Trophoblast cell (in vitro differentiated cells and primary cell): ENCODE measurements around the gene SCARF2.
"Not testable (repeated sequence)": the region's sequence is repeated elsewhere in the genome, so short reads cannot be mapped to it uniquely, and the experiment has no call there.

Source experiments
- DNase-seq, 2 donors: peaks; one replicate each; pipeline ENCODE4 v3.0.0-alpha.2; 2016
- H2AFZ ChIP-seq: 2 replicates; pipeline ENCODE4 v1.6.1; 2013; ENCODE audit warnings: low read length, moderate library complexity, mild to moderate bottlenecking; ENCODE audit not compliant: insufficient read depth, poor library complexity
- H2AK5ac ChIP-seq: 2 replicates; pipeline ENCODE4 v1.6.1; 2013; ENCODE audit warnings: mild to moderate bottlenecking, low read length
- H2BK120ac ChIP-seq: 2 replicates; pipeline ENCODE4 v1.6.1; 2013; ENCODE audit warnings: low read length, mild to moderate bottlenecking, moderate library complexity; ENCODE audit not compliant: insufficient read depth, poor library complexity
- H2BK12ac ChIP-seq: 2 replicates; pipeline ENCODE4 v1.6.1; 2013; ENCODE audit warnings: mild to moderate bottlenecking, low read length, moderate library complexity
- H2BK5ac ChIP-seq: 2 replicates; pipeline ENCODE4 v1.6.1; 2013; ENCODE audit warnings: low read length, low read depth, moderate library complexity, mild to moderate bottlenecking; ENCODE audit not compliant: poor library complexity
- H3K14ac ChIP-seq: 2 replicates; pipeline ENCODE4 v1.6.1; 2013; ENCODE audit warnings: mild to moderate bottlenecking, low read length
- H3K18ac ChIP-seq: 2 replicates; pipeline ENCODE4 v1.6.1; 2013; ENCODE audit warnings: mild to moderate bottlenecking, low read length
- H3K23ac ChIP-seq: 2 replicates; pipeline ENCODE4 v1.6.1; 2013; ENCODE audit warnings: low read length
- H3K27ac ChIP-seq: 2 replicates; pipeline ENCODE4 v1.5.1; 2013; ENCODE audit warnings: low read depth, mild to moderate bottlenecking, inconsistent platforms, low read length, moderate library complexity
- H3K27me3 ChIP-seq: 2 replicates; pipeline ENCODE4 v1.6.1; 2013; ENCODE audit warnings: inconsistent platforms, mild to moderate bottlenecking, low read length, moderate library complexity; ENCODE audit not compliant: insufficient read depth
- H3K36me3 ChIP-seq, 2 experiments: 1 replicate in 1 of 2; 2 replicates in 1 of 2; pipeline ENCODE4 v1.6.1; 2013; ENCODE audit warnings: low read length in 2 of 2, mild to moderate bottlenecking in 2 of 2, moderate library complexity in 1 of 2; ENCODE audit not compliant: insufficient read depth in 2 of 2, control insufficient read depth in 1 of 2
- H3K4ac ChIP-seq: 2 replicates; pipeline ENCODE4 v1.6.1; 2013; ENCODE audit warnings: low read depth, mild to moderate bottlenecking, low read length, moderate library complexity
- H3K4me1 ChIP-seq, 2 experiments: 1 replicate in 1 of 2; 2 replicates in 1 of 2; pipeline ENCODE4 v1.6.1; 2013; ENCODE audit warnings: low read length in 2 of 2, mild to moderate bottlenecking in 2 of 2, moderate library complexity in 1 of 2; ENCODE audit not compliant: insufficient read depth in 2 of 2, control insufficient read depth in 1 of 2
- H3K4me2 ChIP-seq: 2 replicates; pipeline ENCODE4 v1.6.1; 2013; ENCODE audit warnings: inconsistent platforms, mild to moderate bottlenecking, low read length, moderate library complexity
- H3K4me3 ChIP-seq: 2 replicates; pipeline ENCODE4 v1.5.1; 2013; ENCODE audit warnings: mild to moderate bottlenecking, low read depth, low read length, inconsistent platforms
- H3K79me1 ChIP-seq: one replicate; pipeline ENCODE4 v1.6.1; 2013; ENCODE audit warnings: low read length
- H3K79me2 ChIP-seq: 2 replicates; pipeline ENCODE4 v1.6.1; 2013; ENCODE audit warnings: low read length, mild to moderate bottlenecking; ENCODE audit not compliant: control insufficient read depth, insufficient read depth, poor library complexity
- H3K9ac ChIP-seq: 2 replicates; pipeline ENCODE4 v1.6.1; 2013; ENCODE audit warnings: mild to moderate bottlenecking, low read length
- H3K9me3 ChIP-seq: 2 replicates; pipeline ENCODE4 v1.6.1; 2013; ENCODE audit warnings: low read depth, mild to moderate bottlenecking, control low read depth, inconsistent platforms, low read length; ENCODE audit not compliant: insufficient read depth
- H4K12ac ChIP-seq: 2 replicates; pipeline ENCODE4 v1.6.1; 2013; ENCODE audit warnings: low read depth, mild to moderate bottlenecking, low read length, moderate library complexity
- H4K8ac ChIP-seq: 2 replicates; pipeline ENCODE4 v1.6.1; 2013; ENCODE audit warnings: low read depth, mild to moderate bottlenecking, low read length, moderate library complexity
- H4K91ac ChIP-seq: one replicate; pipeline ENCODE4 v1.6.1; 2013; ENCODE audit warnings: low read depth, mild to moderate bottlenecking, low read length, moderate library complexity
- WGBS: extraction: QIAGEN DNeasy Blood & Tissue Kit; methylation state at CpG from one replicate; pipeline ENCODE4 v1.1.7; 2013; ENCODE audit warnings: missing lambda C conversion rate; ENCODE audit not compliant: insufficient read length, insufficient coverage; ENCODE audit errors: extremely low coverage; 5-methylcytosine and 5-hydroxymethylcytosine counted together

Gene SCARF2

GRCh38 chr22:20384171-20384570 lies 53.5 kb downstream of the SCARF2 start:
- Histone ChIP-seq H3K4me3 (no peak overlapping the region), H3K79me1 (no peaks in the 10 kb centered on the region), H3K18ac (no peak overlapping the region), H3K27me3 (no peaks in the 10 kb centered on the region), H2BK120ac (no peak overlapping the region), H4K8ac (no peak overlapping the region), H3K4ac (no peak overlapping the region), H3K79me2 (no peaks in the 10 kb centered on the region), H4K12ac (no peak overlapping the region), H2AFZ (no peak overlapping the region), H3K23ac (no peak overlapping the region), H3K9me3 (no peaks in the 10 kb centered on the region), H2AK5ac (no peak overlapping the region), H3K4me1 (no peaks in the 10 kb centered on the region), H3K36me3 (no peaks in the 10 kb centered on the region), H2BK5ac (no peak overlapping the region), H3K14ac (no peak overlapping the region), H4K91ac (no peak overlapping the region), H3K27ac (no peak overlapping the region), H3K9ac (no peak overlapping the region), H2BK12ac (no peak overlapping the region), H3K4me2 (no peak overlapping the region)
- no peak for DNase-seq
- no CpG with 5 or more reads among the region's 2 CpGs for WGBS

GRCh38 chr22:20383538-20383937 lies 54.1 kb downstream of the SCARF2 start:
- H3K4me3 ChIP-seq = no peak overlapping the region
- no peak overlapping the region for H2BK5ac ChIP-seq
- no CpG with 5 or more reads among the region's 9 CpGs for WGBS
- H3K27ac ChIP-seq = no peak overlapping the region
- no peak overlapping the region for H3K4ac ChIP-seq
- no peak overlapping the region for H2AK5ac ChIP-seq
- no peaks in the 10 kb centered on the region for H3K4me1 ChIP-seq
- no peak overlapping the region for H4K8ac ChIP-seq
- no peak overlapping the region for H2BK12ac ChIP-seq
- H4K91ac ChIP-seq = no peak overlapping the region
- no peak overlapping the region for H3K23ac ChIP-seq
- H3K79me1 ChIP-seq = no peaks in the 10 kb centered on the region
- no peaks in the 10 kb centered on the region for H3K9me3 ChIP-seq
- no peak overlapping the region for H3K18ac ChIP-seq
- DNase-seq = no peak
- no peak overlapping the region for H2AFZ ChIP-seq
- H4K12ac ChIP-seq = no peak overlapping the region
- H3K4me2 ChIP-seq = no peak overlapping the region
- H3K36me3 ChIP-seq = no peaks in the 10 kb centered on the region
- H2BK120ac ChIP-seq = no peak overlapping the region
- H3K27me3 ChIP-seq = no peaks in the 10 kb centered on the region
- no peaks in the 10 kb centered on the region for H3K79me2 ChIP-seq
- H3K9ac ChIP-seq = no peak overlapping the region
- no peak overlapping the region for H3K14ac ChIP-seq

GRCh38 chr22:20380486-20380885 lies 57.1 kb downstream of the SCARF2 start:
- Histone ChIP-seq H3K9me3 (no peaks in the 10 kb centered on the region), H3K79me2 (no peaks in the 10 kb centered on the region), H2BK5ac (no peak overlapping the region), H3K18ac (no peak overlapping the region), H2BK12ac (no peak overlapping the region), H3K27ac (no peak overlapping the region), H2AFZ (no peak overlapping the region), H3K79me1 (no peaks in the 10 kb centered on the region), H3K36me3 (no peaks in the 10 kb centered on the region), H4K12ac (no peak overlapping the region), H3K4me2 (no peak overlapping the region), H2AK5ac (no peak overlapping the region), H3K4me3 (no peak overlapping the region), H3K4ac (no peak overlapping the region), H3K9ac (no peak overlapping the region), H3K4me1 (no peaks in the 10 kb centered on the region), H4K8ac (no peak overlapping the region), H3K27me3 (no peaks in the 10 kb centered on the region), H3K23ac (no peak overlapping the region), H4K91ac (no peak overlapping the region), H2BK120ac (no peak overlapping the region), H3K14ac (no peak overlapping the region)
- WGBS = no CpG with 5 or more reads among the region's 1 CpG
- DNase-seq = no peak

GRCh38 chr22:20378684-20379083 lies 58.9 kb downstream of the SCARF2 start:
- not testable (repeated sequence) for H3K9me3 ChIP-seq, DNase-seq, H2AFZ ChIP-seq, H3K4me1 ChIP-seq, H3K27me3 ChIP-seq, H3K79me2 ChIP-seq, H4K12ac ChIP-seq, H2BK120ac ChIP-seq, H3K18ac ChIP-seq, H2BK5ac ChIP-seq, H2BK12ac ChIP-seq, H3K14ac ChIP-seq, H4K8ac ChIP-seq, H2AK5ac ChIP-seq, H3K79me1 ChIP-seq, H3K23ac ChIP-seq, H4K91ac ChIP-seq, H3K4me2 ChIP-seq, H3K4me3 ChIP-seq, H3K36me3 ChIP-seq, H3K27ac ChIP-seq, H3K4ac ChIP-seq, H3K9ac ChIP-seq
- no CpG with 5 or more reads among the region's 5 CpGs for WGBS
